GM18511 (cell line): ENCODE measurements around the gene SORBS1.
"Not testable (repeated sequence)": the region's sequence is repeated elsewhere in the genome, so short reads cannot be mapped to it uniquely, and the experiment has no call there.

Experiments
- ATAC-seq: cut with Tn5 transposase; IDR thresholded peaks from one replicate; pipeline ENCODE4 v1.9.1; 2021; ENCODE audit warnings: mild to moderate bottlenecking, moderate library complexity; ENCODE audit not compliant: unreplicated experiment

SORBS1 gene

GRCh38 chr10:95496246-95496911 lies 64.8 kb downstream of the SORBS1 start:
- no peak for ATAC-seq

- ATAC-seq: no peak
Observed at GRCh38 chr10:95493862-95494261, 67.3 kb downstream of the SORBS1 start.

- no peak for ATAC-seq
Observed at GRCh38 chr10:95487994-95488393, 73.2 kb downstream of the SORBS1 start.

GRCh38 chr10:95485056-95485844 lies 75.9 kb downstream of the SORBS1 start:
- ATAC-seq: no peak

GRCh38 chr10:95482501-95483233 lies 78.5 kb downstream of the SORBS1 start:
- no peak for ATAC-seq

DNA sequence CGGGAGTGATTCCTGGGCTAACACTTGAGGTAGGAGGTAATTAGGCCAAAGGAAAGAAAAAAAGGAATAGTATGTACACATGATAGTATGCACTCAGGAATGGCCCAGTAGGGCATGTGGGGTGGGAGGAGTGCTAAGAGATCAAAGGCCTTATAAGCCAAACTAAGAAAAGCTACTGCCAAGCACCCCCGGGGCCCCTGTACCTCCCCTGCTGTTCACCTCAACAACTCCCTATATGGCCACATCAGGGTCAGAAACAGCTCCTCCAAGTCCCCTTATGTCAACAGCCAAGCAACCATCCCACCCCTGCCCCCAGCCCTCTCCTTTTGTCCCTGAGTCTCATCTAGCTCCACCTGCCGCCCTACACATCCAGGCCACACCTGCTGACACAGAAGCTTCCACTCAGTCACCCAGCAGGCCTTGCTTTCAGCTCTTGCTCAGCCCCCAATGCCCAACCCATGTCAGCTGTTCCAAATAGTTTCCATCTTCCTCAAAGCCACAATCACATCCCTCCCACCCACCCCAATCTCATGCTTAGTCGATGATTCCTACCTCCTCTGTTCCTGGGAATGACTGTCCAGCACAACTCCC lies 80.2 kb downstream of the SORBS1 start:
- no peak for ATAC-seq

DNA sequence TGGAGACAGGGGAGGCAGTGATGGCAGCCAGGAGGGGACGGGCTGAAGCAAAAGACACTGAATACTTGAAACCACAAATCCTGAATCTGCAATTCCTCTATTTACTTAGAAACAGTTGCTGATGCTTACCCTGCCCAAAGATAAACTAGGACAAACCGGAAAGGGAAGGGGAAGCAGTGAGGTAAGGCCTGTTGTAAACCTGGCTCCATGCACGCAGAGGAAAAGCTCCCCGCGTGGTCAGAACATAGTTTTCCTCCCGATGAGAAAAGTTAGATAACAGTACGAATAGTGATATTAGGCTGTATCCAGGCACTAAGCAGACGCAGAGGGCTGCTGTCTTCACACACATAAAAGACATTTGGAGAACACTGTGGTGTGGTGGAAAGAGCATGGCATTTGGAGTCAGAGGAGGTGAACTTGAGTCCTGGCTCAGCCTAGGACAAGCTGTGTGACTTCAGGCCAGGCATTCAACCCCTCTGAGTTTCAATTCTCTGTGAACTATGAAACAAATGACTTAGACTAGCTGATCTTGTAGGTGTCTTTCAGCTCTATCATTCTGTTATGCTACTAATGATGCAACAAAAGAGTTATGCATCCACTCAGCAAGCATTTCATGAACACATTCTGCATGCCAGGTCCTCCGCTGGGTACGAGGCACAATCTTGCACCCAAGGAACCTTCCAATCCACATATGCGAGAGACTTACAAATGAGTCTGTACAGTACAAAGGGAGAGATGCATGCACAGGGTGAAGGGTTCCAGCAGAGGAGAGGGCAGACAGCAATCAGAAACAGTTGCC lies 80.9 kb downstream of the SORBS1 start:
- no peak for ATAC-seq

- no peak for ATAC-seq
Observed at GRCh38 chr10:95478935-95479334, 82.2 kb downstream of the SORBS1 start.

DNA sequence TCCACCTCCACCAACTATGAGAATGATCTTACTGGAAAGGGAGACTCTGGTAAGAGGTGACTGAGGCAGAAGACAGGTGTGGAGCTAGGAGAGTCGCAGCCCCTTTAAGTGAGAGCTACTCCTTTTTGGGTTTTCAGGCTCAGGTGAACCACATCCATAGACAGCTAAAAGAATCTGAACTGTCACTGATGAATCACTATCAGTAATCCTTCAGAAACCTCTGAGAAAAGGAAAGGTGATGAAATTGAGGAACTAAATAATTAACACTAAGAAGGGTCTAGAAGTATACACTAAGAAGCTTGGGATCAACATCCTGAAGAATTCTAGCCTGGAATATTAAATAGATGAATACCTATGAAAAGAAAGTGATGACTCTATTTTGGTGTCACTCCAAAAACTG lies 83.0 kb downstream of the SORBS1 start:
- ATAC-seq: no peak

GRCh38 chr10:95477175-95477520 lies 84.0 kb downstream of the SORBS1 start:
- ATAC-seq: no peak

GRCh38 chr10:95476469-95477174 lies 84.5 kb downstream of the SORBS1 start:
- no peak for ATAC-seq

GRCh38 chr10:95475827-95476468 lies 85.2 kb downstream of the SORBS1 start:
- no peak for ATAC-seq

DNA sequence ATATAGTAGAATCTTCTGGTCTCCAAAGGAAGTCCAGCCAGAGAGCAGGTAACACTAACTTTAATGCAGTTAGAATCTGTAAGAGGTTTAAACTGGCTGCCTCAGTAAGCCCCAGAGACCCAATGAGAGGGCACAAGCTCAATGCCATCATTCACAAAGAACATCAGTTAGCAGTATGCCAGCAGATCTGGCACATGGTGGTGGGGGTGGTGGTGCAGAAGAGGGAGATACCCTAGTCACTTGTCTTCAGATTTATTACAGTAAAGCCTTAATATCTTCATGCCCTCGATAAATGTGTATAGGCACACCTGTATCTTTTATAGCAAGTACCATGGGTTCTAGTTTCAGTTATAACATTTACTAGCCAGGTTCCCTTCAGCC lies 86.2 kb downstream of the SORBS1 start:
- no peak for ATAC-seq

DNA sequence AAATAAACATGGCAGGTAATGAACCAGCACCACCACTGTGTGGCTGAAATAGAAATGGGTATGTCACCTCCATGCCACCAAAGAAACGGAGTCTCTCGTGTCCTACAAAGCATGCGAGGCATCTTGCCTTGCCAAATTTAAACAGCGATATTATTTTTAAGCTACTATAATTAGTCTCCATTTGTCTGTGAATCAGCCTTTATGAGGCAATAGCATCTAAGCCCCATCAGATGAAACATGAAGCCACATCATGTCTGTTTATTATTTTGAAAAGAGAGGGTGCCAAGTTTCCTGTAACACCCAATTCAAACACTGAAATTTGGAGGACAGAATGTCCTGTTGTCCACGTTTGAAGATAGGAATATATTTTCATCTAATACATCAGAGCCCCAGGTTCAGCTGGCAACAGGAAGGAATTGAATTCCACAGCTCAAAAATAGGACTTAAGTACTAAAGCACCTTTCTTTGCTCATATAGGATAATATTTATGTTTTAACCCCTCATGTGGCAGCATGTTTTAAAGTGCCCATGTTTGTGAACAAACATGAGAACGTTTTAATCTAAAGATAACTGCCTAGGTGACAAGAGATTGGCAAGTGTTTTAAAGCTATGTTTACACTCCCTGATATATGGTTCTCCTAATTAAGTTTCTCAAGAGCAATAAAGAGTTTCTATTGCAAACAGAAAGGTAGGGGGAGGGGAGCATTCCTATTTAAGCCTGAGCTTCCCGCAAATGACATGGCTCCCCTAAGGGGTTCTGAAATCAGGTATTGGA lies 86.8 kb downstream of the SORBS1 start:
- ATAC-seq: no peak

- ATAC-seq: no peak
Observed at GRCh38 chr10:95472304-95473088, 88.7 kb downstream of the SORBS1 start.

GRCh38 chr10:95469676-95470075 lies 91.5 kb downstream of the SORBS1 start:
- no peak for ATAC-seq

DNA sequence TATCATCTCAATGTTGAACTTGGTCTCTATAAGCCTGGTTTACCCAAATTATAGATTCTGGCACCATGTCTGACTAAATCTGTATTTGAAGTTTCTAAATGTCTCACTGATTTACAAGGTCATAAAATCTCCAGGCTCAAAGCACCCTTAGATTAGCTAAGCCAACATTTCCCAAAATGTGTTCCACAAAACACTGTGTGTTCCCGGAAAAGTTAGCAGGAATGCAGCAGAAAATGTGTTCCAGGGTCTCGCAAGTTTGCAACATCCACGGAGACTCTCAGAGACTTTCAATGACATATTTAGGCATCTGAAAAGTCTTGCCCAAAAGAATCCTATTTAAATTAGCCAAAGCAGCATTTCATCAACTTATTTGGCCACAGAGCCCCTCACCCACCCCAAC lies 91.9 kb downstream of the SORBS1 start:
- ATAC-seq: no peak

DNA sequence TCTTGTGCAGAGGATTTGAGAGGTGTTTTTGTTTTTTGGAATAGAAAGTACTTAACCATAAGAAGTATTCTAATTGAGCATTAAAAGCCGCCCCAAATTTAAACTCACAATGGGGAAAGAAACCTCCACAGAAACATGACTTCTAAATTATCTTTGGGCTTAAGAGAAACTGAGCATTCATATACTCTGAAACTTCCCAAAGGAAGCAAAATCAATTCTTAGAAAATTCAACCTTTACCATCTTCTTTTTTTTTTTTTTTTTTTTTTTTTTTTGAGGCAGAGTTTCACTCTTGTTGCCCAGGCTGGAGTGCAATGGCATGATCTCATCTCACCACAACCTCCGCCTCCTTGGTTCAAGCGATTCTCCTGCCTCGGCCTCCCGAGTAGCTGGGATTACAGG lies 93.5 kb downstream of the SORBS1 start:
- ATAC-seq: not testable (repeated sequence)
